Activated T-cell treated with anti-CD3 and anti-CD28 coated beads, Interleukin-2, amount 50 U/mL, for 24 hours (primary cell): ENCODE measurements around the gene DCAF4.
"Not testable (repeated sequence)": the region's sequence is repeated elsewhere in the genome, so short reads cannot be mapped to it uniquely, and the experiment has no call there.

Experiments used
- DNase-seq: peaks from one replicate; pipeline ENCODE4 v3.0.0-alpha.2; 2020
- H3K27ac Mint-ChIP-seq: 2 replicates; pipeline ENCODE4 v1.8.0; 2020; ENCODE audit warnings: mild to moderate bottlenecking, mixed read lengths
- H3K27me3 Mint-ChIP-seq: 2 replicates; pipeline ENCODE4 v1.8.0; 2020; ENCODE audit warnings: mixed read lengths
- H3K36me3 Mint-ChIP-seq: 2 replicates; pipeline ENCODE4 v1.8.0; 2020; ENCODE audit warnings: low read depth, mixed read lengths
- H3K4me1 Mint-ChIP-seq: 2 replicates; pipeline ENCODE4 v1.8.0; 2020; ENCODE audit warnings: low read depth, mixed read lengths
- H3K4me3 Mint-ChIP-seq: 2 replicates; pipeline ENCODE4 v1.8.0; 2020; ENCODE audit warnings: mild to moderate bottlenecking, moderate library complexity, mixed read lengths
- H3K9me3 Mint-ChIP-seq: 2 replicates; pipeline ENCODE4 v1.8.0; 2020; ENCODE audit warnings: mixed read lengths

The DCAF4 gene

DNA sequence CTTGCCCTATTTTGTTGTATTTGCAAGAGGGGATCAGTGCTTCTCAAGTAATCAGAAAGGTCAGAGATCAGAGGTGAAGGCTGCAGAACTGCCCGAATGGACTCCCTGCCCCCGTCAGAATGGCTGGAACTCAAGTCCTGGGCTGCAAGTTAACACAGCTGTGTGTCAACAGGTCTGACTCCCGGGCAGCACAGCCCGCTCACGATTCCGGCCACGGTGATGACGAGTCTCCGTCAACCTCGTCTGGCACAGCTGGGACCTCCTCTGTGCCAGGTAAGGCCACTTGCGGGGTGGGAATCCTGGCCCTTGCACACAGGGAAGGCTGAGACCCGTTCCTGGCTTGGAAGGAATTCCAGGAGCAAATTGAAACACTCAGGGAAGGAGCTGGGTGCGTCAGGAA lies 13.4 kb downstream of the DCAF4 start:
- H3K27ac Mint-ChIP-seq = no peak overlapping the region
- no peak overlapping the region for H3K4me3 Mint-ChIP-seq
- H3K4me1 Mint-ChIP-seq = peaks cover 15% of the 10 kb centered on the region
- H3K27me3 Mint-ChIP-seq = no peaks in the 10 kb centered on the region
- no peak for DNase-seq
- peaks cover 67% of the 10 kb centered on the region for H3K36me3 Mint-ChIP-seq
- H3K9me3 Mint-ChIP-seq = no peaks in the 10 kb centered on the region

DNA sequence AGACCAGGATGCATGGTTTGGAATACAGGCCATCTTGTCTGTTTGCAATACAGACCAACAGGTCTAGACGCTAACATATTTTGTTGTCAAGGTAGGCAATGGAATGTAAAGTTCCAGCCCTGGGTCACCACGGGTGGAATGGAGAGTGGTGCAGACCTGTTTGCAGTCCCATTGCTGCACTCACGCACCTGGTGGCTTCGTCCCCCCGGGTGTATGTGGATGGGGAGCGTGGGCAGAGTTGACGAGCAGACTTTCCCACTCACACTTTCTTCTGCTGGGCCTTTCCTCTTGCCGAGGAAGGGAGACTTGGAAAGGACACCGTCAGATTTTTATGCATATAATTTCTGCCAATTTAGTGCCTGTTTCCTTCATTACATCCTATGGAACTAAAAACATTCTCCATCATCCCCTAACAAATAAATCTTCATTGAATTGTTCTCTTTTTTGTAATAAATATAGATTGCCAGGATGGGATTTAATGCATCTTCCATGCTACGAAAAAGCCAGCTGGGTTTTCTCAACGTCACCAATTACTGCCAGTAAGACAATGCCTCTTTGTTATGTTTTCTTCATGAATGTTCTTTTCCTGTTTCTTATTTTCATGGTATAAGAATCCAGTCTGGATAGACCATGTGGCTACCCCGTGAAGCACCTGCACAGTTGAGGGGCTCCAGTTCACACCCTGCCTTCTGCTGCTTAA lies 15.2 kb downstream of the DCAF4 start:
- Mint-ChIP-seq H3K4me3 (no peak overlapping the region), H3K27me3 (no peaks in the 10 kb centered on the region), H3K4me1 (peaks cover 15% of the 10 kb centered on the region), H3K9me3 (no peaks in the 10 kb centered on the region), H3K27ac (no peak overlapping the region), H3K36me3 (peaks cover 77% of the 10 kb centered on the region)
- no peak for DNase-seq

DNA sequence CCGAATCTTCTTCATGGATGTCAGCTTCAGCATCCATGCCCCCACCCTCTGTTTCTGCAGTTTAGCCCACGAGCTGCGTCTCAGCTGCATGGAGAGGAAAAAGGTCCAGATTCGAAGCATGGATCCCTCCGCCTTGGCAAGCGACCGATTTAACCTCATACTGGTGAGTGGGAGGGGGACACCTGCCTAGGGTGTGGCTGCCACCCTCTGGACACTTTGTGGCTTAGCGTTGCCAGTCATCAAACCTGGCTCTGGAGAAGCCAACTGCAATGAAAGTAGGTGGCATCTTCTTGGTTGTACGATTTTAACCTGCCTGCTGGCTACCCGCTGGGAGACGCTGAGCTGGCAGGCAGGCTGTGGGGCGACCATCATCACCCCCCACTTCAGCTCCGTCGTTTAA lies 16.7 kb downstream of the DCAF4 start:
- no peaks in the 10 kb centered on the region for H3K27me3 Mint-ChIP-seq
- H3K27ac Mint-ChIP-seq = no peak overlapping the region
- H3K4me1 Mint-ChIP-seq = peaks cover 8% of the 10 kb centered on the region
- no peak overlapping the region for H3K4me3 Mint-ChIP-seq
- H3K36me3 Mint-ChIP-seq = peaks cover 84% of the 10 kb centered on the region
- DNase-seq = no peak
- no peaks in the 10 kb centered on the region for H3K9me3 Mint-ChIP-seq

DNA sequence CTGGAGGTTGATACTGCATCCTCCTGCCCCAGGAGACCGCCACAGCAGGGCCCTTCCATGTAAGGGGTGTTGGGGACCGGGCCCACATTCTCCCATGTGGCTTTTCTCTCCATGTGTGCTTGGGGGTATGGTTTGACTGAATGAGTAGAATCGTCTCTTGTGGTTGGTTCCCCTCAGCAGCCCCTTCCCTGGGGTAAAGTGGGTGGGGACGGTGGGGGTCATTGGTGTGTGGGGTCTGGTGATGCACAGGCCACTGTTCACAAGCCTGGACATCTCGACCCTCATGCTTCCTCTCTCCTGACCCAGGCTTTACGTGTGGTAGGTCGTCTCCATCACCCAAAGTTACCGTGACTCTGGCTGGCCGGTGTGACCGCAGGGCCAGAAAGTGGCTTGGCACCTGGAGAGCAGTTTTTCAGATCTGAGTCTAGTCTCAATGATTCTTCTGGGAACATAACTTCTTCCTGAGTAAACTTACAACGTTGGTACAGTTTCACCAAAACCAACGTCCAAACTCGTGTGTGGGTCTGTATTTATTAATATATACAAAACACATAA lies 17.7 kb downstream of the DCAF4 start:
- H3K9me3 Mint-ChIP-seq = no peaks in the 10 kb centered on the region
- H3K27ac Mint-ChIP-seq = no peak overlapping the region
- no peaks in the 10 kb centered on the region for H3K27me3 Mint-ChIP-seq
- peaks cover 12% of the 10 kb centered on the region for H3K4me1 Mint-ChIP-seq
- peaks cover 86% of the 10 kb centered on the region for H3K36me3 Mint-ChIP-seq
- no peak overlapping the region for H3K4me3 Mint-ChIP-seq
- no peak for DNase-seq

DNA sequence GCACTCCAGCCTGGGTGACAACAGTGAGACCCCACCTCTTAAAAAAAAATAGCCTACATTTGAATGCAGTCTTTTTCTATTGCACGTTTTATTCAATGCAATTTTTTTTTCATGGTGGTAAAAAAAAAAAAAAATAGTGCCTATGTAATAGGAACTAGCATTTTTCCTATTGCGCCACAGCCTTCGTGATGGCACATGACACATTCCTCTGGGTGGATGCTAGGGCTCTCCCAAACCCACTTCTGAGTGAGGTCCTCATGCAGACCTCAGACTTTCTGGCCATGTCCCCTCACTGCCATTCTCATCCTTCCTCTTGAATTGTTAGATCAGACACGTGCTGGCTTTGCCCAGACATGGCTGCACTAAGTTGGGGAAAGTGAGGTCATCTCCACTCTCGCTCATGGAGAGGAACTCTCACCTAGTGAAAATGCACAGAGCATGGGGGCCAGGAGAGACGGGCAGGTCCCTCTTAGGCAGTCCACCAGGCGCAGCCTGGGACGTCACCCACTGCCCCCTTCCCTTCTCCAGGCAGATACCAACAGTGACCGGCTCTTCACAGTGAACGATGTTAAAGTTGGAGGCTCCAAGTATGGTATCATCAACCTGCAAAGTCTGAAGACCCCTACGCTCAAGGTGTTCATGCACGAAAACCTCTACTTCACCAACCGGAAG lies 19.2 kb downstream of the DCAF4 start:
- Mint-ChIP-seq H3K27me3 (no peaks in the 10 kb centered on the region), H3K9me3 (no peaks in the 10 kb centered on the region), H3K36me3 (peaks cover 80% of the 10 kb centered on the region), H3K4me1 (peaks cover 12% of the 10 kb centered on the region), H3K4me3 (no peak overlapping the region), H3K27ac (no peak overlapping the region)
- DNase-seq = no peak

DNA sequence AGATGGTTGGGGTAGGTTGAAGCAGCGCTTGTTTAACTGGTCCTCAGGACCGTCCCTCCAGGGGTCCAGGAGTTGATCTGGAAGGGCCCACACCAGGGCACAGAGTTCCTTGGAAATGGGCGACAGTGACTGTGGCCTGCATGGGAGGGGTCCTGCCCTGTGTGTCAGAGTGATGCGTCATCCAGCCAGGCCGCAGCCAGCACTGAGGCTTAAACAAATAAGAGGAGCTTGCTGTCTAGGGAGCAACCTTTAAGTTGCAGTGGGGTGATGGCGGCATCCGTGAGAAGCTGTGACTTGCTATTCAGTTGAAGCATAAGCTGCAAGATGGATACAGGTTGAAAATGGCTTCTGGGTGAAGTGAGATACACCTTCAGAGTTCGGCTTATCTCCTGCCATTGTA lies 20.2 kb downstream of the DCAF4 start:
- Mint-ChIP-seq H3K27me3 (no peaks in the 10 kb centered on the region), H3K36me3 (peaks cover 82% of the 10 kb centered on the region), H3K4me3 (no peak overlapping the region), H3K27ac (no peak overlapping the region), H3K9me3 (no peaks in the 10 kb centered on the region), H3K4me1 (peaks cover 12% of the 10 kb centered on the region)
- no peak for DNase-seq

DNA sequence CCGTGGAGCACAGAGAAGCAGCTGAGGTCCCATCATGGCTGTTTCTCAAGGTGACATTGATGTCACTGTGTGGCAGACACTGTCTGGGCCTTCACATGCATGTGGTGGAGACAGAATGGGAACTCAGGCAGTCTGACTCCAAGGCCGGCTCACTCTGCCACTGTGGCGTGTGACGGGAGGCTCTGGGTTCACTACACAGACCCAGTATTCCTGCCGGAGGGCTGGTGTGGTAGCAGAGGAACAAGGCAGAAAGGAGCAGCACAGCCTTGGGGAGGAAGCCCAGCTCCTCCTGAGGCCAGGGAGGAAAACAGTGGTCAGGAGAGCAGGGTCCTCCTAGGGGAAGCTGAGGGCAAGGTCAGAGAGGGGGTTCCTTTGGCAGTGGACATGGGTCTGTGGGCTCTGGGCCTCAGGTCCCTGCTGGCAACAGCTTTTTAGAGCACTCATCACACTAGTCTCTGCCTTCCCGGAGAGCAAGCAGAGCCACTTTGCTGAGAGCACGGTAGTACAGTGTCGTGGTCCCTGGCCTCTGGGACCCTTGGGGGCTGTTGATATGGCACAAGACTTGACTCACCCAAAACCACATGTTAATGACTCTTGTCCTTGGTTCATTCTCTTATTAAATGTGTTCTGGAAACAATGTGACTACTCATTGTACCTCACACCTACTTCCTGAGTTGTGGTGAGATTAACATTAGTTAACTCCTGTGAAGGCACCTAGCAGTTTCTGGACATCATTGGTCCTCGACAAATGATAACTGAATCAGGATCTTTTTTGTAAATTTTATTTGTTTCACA lies 21.3 kb downstream of the DCAF4 start:
- no peak overlapping the region for H3K4me3 Mint-ChIP-seq

DNA sequence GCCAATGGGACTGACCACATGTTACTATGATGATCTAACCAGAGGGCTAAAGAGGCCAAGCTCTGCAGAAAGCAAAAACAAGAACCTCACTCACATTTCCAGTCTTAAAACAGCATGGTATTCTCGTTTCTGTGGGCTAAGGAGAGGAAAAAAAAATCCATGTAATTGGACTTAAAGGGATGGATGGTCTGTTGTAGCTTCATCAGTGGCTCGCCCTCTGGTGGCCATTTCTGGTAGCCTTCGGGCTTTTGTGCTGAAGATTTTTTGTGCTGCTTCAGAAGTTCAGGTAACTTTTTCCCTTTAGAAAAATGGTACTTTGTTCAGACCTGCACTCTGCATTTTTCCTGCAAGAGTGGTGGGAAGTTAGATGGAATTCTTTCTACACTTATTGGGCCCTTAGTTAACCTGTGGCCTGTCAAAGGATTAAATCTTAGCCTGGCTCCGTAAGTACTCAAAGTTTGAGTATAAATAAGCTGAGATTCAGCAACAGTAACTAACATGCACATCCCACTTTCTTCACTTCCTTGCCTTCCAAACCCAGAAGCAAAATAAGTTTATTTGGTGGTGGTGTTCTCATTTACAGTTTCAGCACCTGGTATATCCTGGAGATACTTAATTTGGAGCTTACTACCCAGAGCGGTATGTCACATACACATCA lies 22.3 kb downstream of the DCAF4 start:
- Mint-ChIP-seq H3K36me3 (peaks cover 70% of the 10 kb centered on the region), H3K27me3 (no peaks in the 10 kb centered on the region), H3K4me3 (no peak overlapping the region), H3K4me1 (peaks cover 12% of the 10 kb centered on the region), H3K27ac (peak overlapping the region; percentile 56), H3K9me3 (no peaks in the 10 kb centered on the region)
- peak; percentile 75 for DNase-seq

More for the DNA sequence above, 21.3 kb downstream of the DCAF4 start:
- Mint-ChIP-seq H3K27ac (peak overlapping the region; percentile 39), H3K4me1 (peaks cover 12% of the 10 kb centered on the region), H3K36me3 (peaks cover 80% of the 10 kb centered on the region), H3K9me3 (no peaks in the 10 kb centered on the region), H3K27me3 (no peaks in the 10 kb centered on the region)
- DNase-seq = no peak

DNA sequence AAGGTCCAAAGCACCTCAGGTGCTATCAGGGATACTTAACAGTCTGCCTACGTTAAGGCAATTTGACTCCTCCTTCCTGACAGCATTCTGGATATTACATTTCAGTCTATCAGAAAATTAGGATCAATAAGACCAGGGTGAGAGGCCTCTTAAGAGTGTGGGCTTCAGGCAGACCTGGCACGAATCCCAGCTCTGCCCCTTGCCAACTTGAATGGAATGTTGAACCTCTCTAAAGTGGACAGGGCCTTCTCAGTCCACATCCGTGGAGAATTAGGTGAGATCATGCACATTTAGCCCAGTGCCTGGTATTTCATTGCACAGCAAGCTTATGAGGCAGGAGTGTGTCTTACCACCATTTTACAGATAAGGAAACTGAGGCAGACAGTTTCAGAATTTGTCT lies 25.9 kb downstream of the DCAF4 start:
- Mint-ChIP-seq H3K27me3 (no peaks in the 10 kb centered on the region), H3K27ac (no peak overlapping the region), H3K36me3 (peaks cover 71% of the 10 kb centered on the region), H3K9me3 (no peaks in the 10 kb centered on the region), H3K4me3 (no peak overlapping the region), H3K4me1 (peaks cover 12% of the 10 kb centered on the region)
- DNase-seq = no peak

DNA sequence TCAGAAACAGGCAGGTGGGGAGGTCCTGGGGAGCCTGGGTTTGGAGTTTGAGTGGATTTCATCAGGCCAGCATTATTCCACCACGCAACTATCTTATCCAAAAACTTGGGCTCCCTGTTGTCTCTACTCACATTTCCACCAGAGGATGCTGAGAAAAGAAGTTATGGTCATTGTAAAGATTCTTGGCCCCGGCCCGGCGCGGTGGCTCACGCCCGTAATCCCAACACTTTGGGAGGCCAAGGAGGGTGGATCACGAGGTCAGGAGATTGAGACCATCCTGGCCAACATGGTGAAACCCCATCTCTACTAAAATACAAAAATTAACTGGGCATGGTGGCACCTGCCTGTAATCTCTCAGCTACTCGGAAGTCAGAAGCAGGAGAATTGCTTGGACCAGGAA lies 30.5 kb downstream of the DCAF4 start:
- H3K4me3 Mint-ChIP-seq, H3K27me3 Mint-ChIP-seq, H3K27ac Mint-ChIP-seq, DNase-seq, H3K4me1 Mint-ChIP-seq, H3K9me3 Mint-ChIP-seq: not testable (repeated sequence)
- peaks cover 79% of the 10 kb centered on the region for H3K36me3 Mint-ChIP-seq

DNA sequence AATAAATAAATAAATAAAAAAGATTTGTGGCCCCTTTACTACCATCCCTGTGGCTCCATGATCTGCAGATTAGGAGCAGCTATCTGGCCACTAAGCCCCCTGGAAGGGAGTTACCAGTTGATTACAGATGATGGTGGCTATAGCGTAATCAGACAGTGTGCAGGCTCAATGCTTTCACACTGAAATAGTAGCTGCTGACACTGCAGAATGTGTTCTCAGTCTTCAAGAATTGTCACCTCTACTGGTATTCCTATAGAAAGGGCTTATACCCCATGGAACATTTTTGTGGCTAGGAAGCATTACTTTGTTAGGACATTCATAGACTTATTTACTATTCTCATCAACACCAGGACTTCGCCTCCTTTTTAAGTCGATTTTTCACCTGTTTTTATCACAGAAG lies 30.9 kb downstream of the DCAF4 start:
- Mint-ChIP-seq H3K36me3 (peaks cover 79% of the 10 kb centered on the region), H3K4me3 (no peak overlapping the region), H3K4me1 (no peaks in the 10 kb centered on the region), H3K9me3 (no peaks in the 10 kb centered on the region), H3K27me3 (no peaks in the 10 kb centered on the region), H3K27ac (no peak overlapping the region)
- DNase-seq = no peak

DNA sequence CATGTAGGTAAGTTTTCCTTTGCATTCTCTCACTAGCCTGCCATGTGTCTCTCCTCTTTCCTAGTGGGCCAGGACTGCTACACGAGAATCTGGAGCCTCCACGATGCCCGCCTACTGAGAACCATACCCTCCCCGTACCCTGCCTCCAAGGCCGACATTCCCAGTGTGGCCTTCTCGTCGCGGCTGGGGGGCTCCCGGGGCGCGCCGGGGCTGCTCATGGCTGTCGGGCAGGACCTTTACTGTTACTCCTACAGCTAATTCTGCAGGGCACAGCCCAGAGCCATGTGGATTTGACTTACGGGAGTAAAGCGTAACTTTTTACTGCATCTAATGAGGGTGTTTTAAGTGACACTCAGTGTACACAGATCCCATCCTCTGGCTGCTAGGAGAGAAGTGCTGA lies 32.3 kb downstream of the DCAF4 start:
- Mint-ChIP-seq H3K36me3 (peaks cover 87% of the 10 kb centered on the region), H3K4me3 (no peak overlapping the region), H3K27me3 (no peaks in the 10 kb centered on the region), H3K27ac (no peak overlapping the region), H3K4me1 (peaks cover 8% of the 10 kb centered on the region), H3K9me3 (no peaks in the 10 kb centered on the region)
- no peak for DNase-seq

DNA sequence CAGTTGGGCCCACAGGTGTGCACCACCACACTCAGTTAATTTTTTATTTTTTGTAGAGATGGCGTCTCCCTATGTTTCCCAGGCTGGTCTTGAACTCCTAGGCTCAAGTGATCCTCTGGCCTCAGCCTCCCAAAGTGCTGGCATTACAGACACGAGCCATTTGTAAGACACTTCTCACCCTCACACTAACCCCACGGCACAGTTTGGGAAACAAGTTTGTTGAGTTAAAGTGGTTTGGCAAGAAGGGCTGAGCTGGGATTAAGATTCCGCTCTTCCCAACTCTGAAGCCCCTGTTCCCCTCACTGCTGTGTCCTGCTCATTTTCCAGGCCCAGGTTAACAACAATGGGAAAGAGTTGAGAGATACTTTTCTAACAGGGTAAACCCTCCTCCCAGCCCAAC lies 34.8 kb downstream of the DCAF4 start:
- not testable (repeated sequence) for DNase-seq, H3K4me3 Mint-ChIP-seq, H3K9me3 Mint-ChIP-seq, H3K27ac Mint-ChIP-seq, H3K27me3 Mint-ChIP-seq
- H3K36me3 Mint-ChIP-seq = peaks cover 67% of the 10 kb centered on the region
- peaks cover 21% of the 10 kb centered on the region for H3K4me1 Mint-ChIP-seq

DNA sequence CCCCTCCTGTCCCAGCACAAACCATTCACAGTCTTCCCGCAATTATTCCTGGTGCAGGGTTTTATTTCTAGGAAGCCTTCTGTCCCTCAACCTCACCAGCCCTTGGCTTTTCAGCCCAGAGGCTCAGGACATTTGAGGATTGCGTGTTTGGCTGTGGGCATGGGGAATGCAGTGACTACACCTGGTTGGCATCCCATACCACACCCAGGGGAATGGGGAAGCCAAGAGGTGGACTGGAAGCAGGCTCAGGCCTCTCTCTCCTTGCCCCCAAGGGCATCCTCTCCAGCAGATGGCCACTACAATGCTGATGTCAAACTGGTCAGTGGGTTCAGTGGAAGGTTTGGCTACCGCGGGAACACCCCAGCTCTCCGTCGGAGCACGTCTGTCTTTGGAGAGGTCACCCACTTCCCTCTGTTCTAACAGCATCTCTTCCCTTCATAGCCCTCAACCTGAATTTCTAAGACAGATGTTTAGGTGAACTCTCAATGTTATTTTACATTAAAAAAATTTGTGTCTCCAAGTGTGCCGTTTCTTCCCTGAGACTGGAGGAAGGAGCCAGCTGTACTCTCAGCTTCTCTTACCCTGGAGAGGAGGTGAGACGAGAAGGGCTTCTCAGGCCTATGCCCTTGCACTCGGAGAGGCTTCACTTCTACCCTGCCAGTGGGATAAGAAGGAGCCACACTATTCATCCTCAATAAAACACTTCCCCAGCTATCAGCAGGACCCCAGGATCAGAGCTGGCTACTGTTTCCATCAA lies 35.5 kb downstream of the DCAF4 start:
- peaks cover 60% of the 10 kb centered on the region for H3K36me3 Mint-ChIP-seq
- DNase-seq = no peak
- H3K27ac Mint-ChIP-seq = no peak overlapping the region
- no peaks in the 10 kb centered on the region for H3K27me3 Mint-ChIP-seq
- peaks cover 21% of the 10 kb centered on the region for H3K4me1 Mint-ChIP-seq
- no peak overlapping the region for H3K4me3 Mint-ChIP-seq
- no peaks in the 10 kb centered on the region for H3K9me3 Mint-ChIP-seq
